HG03378 (cell line): ENCODE results near the gene EFNB3.

Source experiments
- ATAC-seq: cut with Tn5 transposase; IDR thresholded peaks from one replicate; pipeline ENCODE4 v1.9.1; 2021; ENCODE audit warnings: mild to moderate bottlenecking, moderate library complexity; ENCODE audit not compliant: unreplicated experiment

EFNB3 gene

GRCh38 chr17:7697828-7698588 is 7.0 kb upstream of the EFNB3 start:
- no peak for ATAC-seq

DNA sequence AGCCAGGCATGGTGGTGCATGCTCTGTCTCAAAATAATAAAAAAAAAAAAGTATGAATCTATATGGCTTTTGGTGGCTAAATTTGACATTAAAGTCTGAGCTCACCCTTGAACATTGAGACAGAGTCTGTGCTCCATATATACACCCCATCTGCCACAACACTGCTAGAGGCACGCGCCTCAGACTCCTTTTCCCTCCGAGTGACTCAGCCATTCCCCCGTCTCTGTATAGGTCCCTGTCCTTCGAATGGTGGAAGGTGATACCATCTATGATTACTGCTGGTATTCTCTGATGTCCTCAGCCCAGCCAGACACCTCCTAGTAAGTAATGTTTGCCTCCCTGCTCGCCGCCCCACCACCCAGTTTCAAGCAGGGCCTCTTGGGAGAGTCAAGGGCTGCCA is 4.5 kb upstream of the EFNB3 start:
- ATAC-seq = no peak

DNA sequence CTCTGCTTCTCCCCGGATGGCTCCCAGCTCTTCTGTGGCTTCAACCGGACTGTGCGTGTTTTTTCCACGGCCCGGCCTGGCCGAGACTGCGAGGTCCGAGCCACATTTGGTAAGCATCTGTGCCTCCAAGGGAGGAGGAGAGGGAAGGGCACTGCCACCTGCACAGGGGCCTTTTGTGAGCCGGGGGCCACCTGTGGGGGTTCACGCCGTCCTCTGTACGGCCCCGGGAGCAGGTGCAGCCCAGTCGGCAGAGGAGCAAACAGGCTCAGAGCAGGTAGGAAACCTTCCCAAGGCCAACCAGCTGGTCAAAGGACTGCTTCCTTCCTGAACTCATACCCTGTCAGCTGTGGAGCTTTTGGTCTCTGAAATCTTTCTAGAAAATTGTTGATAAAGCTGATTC is 3.3 kb upstream of the EFNB3 start:
- no peak for ATAC-seq

DNA sequence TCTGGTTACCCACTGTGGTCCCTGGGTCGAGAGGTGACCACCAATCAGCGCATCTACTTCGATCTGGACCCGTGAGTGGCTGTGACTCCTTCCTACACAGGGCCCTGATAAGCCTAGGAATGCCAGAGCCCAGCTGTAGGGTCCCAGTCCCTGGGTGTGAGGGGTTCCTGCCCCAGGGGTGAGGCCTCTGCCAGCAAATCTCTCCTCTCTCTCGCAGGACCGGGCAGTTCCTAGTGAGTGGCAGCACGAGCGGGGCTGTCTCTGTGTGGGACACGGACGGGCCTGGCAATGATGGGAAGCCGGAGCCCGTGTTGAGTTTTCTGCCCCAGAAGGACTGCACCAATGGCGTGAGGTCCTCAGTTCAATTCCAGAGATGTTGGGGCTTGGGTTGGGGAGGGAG is 2.2 kb upstream of the EFNB3 start:
- no peak for ATAC-seq

GRCh38 chr17:7703584-7704479 is 1.2 kb upstream of the EFNB3 start:
- no peak for ATAC-seq

GRCh38 chr17:7705269-7706255 is 560 bp downstream of the EFNB3 start:
- ATAC-seq = no peak

- ATAC-seq = no peak
Measured at GRCh38 chr17:7706631-7707354, 1.8 kb downstream of the EFNB3 start.

GRCh38 chr17:7707446-7707845 is 2.4 kb downstream of the EFNB3 start:
- ATAC-seq = no peak

- ATAC-seq = no peak
Measured at GRCh38 chr17:7707858-7708750, 3.1 kb downstream of the EFNB3 start.

- no peak for ATAC-seq
Measured at GRCh38 chr17:7709031-7709430, 4.0 kb downstream of the EFNB3 start.

DNA sequence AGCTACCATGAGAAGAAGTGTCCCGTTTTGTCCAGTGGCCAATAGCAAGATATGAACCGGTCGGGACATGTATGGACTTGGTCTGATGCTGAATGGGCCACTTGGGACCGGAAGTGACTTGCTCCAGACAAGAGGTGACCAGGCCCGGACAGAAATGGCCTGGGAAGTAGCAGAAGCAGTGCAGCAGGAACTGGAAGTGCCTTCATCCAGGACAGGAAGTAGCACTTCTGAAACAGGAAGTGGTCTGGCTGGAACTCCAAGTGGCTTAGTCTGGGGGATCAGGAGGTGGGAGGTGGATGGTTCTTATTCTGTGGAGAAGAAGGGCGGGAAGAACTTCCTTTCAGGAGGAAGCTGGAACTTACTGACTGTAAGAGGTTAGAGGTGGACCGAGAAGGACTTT is 5.3 kb downstream of the EFNB3 start:
- ATAC-seq = no peak

GRCh38 chr17:7711051-7711755 is 6.2 kb downstream of the EFNB3 start:
- ATAC-seq = no peak

DNA sequence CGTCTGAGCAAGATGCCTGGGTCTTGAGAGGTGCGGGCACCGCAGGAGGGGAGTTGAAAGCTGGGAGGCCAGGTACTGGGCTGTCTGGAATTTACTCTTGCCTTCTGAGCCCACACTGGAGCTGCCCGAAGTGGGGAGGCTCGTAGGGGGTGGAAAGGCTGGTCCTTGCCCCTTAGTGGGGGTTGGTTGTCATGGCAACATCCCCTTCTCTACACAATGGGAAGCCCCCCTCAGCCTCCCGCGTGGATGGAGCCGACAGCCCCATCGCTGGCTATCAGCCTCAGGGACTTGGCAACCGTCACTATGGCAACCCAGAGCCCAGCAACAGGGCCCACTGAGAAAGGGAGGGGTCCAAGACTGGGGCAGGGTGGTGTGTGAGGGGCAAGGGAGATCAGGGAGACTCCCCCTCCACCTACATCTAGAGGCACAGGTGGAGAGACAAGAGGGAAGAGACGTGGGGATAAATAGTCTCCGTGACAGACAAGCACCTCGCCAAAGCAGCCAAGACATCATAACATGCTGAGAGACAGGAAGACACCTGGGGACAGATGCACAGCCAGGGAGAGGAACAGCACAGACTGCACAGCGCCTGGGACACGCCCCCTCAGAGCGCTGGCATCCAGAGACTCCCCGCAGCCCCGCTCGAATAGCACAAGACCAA is 7.2 kb downstream of the EFNB3 start:
- no peak for ATAC-seq

- no peak for ATAC-seq
Measured at GRCh38 chr17:7713782-7714181, 8.8 kb downstream of the EFNB3 start.

DNA sequence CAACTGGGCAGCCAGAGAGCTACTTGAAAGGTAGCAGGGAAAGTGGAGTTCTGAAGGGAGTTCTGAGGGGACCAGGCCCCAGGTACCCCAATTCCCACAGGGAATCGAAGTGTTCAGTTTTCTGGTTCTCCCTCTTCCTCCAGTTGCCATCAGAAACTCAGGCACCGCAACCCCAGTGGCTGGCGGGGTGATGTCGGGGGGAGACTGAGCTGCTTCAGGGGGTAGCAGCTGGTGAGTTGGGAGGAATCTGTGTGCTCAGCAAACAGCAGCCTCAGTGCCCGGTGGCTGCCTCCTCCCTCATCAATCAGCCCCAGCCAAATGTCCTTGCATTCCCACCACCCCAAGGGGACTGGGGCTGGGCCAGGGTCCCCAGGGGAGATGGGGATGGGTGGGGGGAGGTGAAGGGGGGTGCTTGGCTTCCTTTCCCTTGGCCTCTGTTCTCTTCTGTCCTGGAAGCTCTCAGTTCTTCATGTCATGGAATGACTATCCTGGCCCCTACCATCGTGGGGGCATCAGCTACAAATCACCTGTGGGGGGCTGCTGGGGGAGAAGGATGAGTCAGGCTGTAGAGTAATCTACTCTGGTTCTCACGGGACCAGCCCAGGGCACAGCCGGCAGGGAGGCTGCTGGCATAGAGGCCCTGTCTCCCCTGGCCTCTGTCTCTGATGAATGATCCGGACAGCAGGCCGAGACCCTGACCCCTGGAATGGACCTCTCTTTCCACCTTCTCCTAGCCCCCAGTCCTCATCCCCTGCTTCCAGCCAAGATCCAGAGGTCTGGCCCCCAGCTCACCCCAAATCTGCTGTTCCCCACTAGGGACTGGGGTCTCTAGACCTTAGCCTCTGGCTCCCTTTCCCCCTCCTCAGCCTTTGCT is 10.0 kb downstream of the EFNB3 start:
- ATAC-seq = no peak

DNA sequence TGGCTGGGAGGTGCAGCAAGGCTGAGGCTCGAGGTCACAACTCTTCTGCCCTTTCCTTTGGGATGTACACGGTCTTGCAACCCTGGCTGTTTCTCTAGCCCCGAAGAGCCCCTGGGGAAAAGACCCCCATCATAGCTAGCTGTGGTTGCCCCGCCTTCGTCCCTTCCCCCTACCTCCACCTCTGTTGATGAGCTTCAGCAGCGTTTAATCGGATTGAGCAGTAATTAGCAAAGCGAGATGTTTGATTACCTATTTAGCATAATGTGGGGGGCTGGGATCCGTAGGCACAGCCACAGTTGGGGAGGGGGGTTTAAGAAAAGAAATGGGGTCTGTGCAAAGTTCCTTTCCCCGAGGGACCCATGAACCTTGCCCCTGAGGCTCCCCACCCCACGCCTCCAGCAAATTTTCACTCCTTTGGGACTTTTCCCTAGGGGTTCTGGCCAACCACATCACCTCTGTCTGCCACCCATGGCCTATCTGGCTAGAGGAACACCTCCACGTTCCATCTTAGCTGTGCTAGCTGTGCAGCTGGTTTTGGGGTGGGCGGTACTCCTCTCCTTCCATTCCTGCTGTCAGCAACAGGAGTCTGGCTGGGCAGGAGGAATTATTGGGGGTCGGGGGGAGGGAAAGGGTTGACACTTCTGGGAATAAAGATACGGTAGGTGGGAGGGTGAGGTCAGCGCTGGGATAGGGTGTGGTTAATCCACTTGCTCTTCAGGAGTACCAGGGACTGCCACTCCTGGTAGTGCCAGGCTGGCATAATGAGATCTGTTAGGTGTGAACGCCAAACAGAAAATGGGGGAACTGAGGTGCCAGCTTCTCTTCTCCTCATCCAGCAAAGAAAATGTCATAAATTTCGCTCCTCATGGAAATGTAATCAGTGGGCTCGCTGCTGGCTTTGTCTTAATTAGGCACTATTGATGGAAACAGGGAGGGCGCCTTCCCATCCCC is 11.2 kb downstream of the EFNB3 start:
- no peak for ATAC-seq
